ENCODE data around the gene SLC24A4. TPM values are rescaled to one million over a fixed set of nuclear protein-coding genes. Genes with fewer than 3 reads are reported as not detected.

SLC24A4 gene
- polyA plus RNA-seq, 1 donor (not counting 4 experiments of a cell fraction or from before 2014, with no cell fraction given), result 0.10 TPM

DNA sequence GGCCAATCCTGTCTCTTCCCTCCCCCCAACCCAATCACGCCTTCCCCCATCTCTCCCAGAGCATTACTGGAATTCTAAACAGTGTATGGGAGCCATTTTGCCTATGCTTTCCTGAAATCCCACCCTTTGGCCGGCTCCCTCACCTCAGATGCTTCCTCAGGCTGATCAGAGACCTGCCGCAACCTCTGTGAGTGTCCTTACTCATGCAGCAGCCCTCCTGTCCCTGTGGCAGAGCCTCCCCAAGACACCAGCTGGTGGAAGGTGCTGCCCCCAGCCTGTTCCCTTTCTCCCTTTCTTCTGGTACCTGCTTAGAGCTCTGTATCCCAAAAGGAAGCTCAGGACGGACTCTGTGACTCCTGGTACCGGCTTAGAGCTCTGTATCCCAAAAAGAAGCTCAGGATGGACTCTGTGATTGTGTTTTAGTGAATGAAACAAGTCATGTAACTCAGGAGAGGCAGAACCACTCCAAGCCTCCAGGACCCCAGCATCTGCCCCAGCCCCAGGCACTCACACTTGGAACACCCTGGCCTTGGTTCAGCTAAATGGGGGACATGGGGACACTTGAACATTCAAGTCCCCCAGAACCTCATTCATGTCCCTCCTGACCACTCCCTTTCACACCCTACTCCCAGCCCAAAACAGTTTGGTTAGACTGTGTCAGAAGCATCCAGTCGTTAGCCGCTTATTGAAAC is 161.3 kb downstream of the SLC24A4 start:
- no peaks in the 10 kb centered on the region for H4K20me1 ChIP-seq (ENCODE audit: control insufficient read depth, extremely low read depth, insufficient read depth, low read length)
- H3K9ac ChIP-seq (ENCODE audit: control insufficient read depth, extremely low read depth, insufficient read depth, low read length), result no peak overlapping the region
- no peak for DNase-seq (ENCODE audit: low read depth, low spot score)
- no peak overlapping the region for H3K4me3 ChIP-seq (ENCODE audit: control insufficient read depth in 2 of 3, extremely low read depth in 1 of 3, insufficient read depth in 2 of 3, low read depth in 1 of 3, low read length in 3 of 3)
- no peaks in the 10 kb centered on the region for H3K9me3 ChIP-seq (ENCODE audit: control insufficient read depth, low read depth, low read length)
- H3K27me3 ChIP-seq (ENCODE audit: control insufficient read depth, extremely low read depth, insufficient read depth, low read length), result peaks cover 7% of the 10 kb centered on the region
- no peaks in the 10 kb centered on the region for H3K79me2 ChIP-seq (ENCODE audit: control insufficient read depth, insufficient read depth, low read length)
- TF ChIP-seq, protein P1, sequence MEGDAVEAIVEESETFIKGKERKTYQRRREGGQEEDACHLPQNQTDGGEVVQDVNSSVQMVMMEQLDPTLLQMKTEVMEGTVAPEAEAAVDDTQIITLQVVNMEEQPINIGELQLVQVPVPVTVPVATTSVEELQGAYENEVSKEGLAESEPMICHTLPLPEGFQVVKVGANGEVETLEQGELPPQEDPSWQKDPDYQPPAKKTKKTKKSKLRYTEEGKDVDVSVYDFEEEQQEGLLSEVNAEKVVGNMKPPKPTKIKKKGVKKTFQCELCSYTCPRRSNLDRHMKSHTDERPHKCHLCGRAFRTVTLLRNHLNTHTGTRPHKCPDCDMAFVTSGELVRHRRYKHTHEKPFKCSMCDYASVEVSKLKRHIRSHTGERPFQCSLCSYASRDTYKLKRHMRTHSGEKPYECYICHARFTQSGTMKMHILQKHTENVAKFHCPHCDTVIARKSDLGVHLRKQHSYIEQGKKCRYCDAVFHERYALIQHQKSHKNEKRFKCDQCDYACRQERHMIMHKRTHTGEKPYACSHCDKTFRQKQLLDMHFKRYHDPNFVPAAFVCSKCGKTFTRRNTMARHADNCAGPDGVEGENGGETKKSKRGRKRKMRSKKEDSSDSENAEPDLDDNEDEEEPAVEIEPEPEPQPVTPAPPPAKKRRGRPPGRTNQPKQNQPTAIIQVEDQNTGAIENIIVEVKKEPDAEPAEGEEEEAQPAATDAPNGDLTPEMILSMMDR (optimal IDR thresholded peaks at IDR 0.05 in 1 of 3, IDR thresholded peaks at IDR 0.05 in 1 of 3, conservative IDR thresholded peaks at IDR 0.05 in 1 of 3; ENCODE audit: extremely low read depth in 1 of 3, insufficient read depth in 2 of 3, low read length in 3 of 3), result no peak
- no peak for TF ChIP-seq EZH2 (IDR thresholded peaks at IDR 0.05; ENCODE audit: low read length)
- H3K27ac ChIP-seq (ENCODE audit: control insufficient read depth, insufficient read depth, low read length), result no peak overlapping the region
- no peaks in the 10 kb centered on the region for H3K9me1 ChIP-seq (ENCODE audit: control insufficient read depth, extremely low read depth, insufficient read depth, low read length)
- FAIRE-seq, result no peak
- no peak overlapping the region for H3K4me2 ChIP-seq (ENCODE audit: control insufficient read depth, extremely low read depth, insufficient read depth, low read depth, low read length)
- dilution Hi-C loops (cut with MboI; ENCODE audit: extremely low pct_ligation_motif_present, low sequenced_read_pairs), result no loop called here
- no peaks in the 10 kb centered on the region for H3K36me3 ChIP-seq (ENCODE audit: control insufficient read depth in 2 of 2, extremely low read depth in 1 of 2, insufficient read depth in 2 of 2, low read length in 2 of 2)
- no peak overlapping the region for H2AFZ ChIP-seq (ENCODE audit: control insufficient read depth, low read length)
- H3K4me1 ChIP-seq (ENCODE audit: control insufficient read depth, extremely low read depth, insufficient read depth, low read length), result no peaks in the 10 kb centered on the region

DNA sequence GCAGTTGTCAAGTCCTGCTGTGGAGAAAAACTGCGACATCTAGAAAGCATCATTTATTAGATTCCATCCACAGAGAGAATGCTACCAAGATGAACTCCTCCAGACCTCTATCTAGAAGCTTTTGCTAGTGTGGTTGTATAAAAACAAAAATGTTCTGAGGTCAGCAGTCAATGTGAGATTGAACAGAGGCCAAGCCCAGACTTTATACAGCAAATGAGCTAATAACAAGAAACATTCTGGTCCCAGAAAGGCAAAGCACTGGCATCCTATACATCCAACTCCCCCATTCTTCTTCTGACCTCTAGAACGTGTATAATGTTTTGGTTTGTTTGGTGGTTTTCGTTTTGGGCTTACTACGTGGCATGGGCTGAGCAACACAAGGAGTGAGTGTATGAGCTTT is 163.9 kb downstream of the SLC24A4 start:
- Histone ChIP-seq H3K9me3 (ENCODE audit: control insufficient read depth, low read depth, low read length) (no peaks in the 10 kb centered on the region), H3K27ac (ENCODE audit: control insufficient read depth, insufficient read depth, low read length) (no peak overlapping the region), H3K4me1 (ENCODE audit: control insufficient read depth, extremely low read depth, insufficient read depth, low read length) (no peaks in the 10 kb centered on the region), H3K9ac (ENCODE audit: control insufficient read depth, extremely low read depth, insufficient read depth, low read length) (no peak overlapping the region), H3K27me3 (ENCODE audit: control insufficient read depth, extremely low read depth, insufficient read depth, low read length) (peaks cover 7% of the 10 kb centered on the region), H2AFZ (ENCODE audit: control insufficient read depth, low read length) (no peak overlapping the region), H3K36me3 (ENCODE audit: control insufficient read depth in 2 of 2, extremely low read depth in 1 of 2, insufficient read depth in 2 of 2, low read length in 2 of 2) (no peaks in the 10 kb centered on the region), H3K9me1 (ENCODE audit: control insufficient read depth, extremely low read depth, insufficient read depth, low read length) (no peaks in the 10 kb centered on the region), H3K4me3 (ENCODE audit: control insufficient read depth in 2 of 3, extremely low read depth in 1 of 3, insufficient read depth in 2 of 3, low read depth in 1 of 3, low read length in 3 of 3) (no peak overlapping the region), H4K20me1 (ENCODE audit: control insufficient read depth, extremely low read depth, insufficient read depth, low read length) (no peaks in the 10 kb centered on the region), H3K79me2 (ENCODE audit: control insufficient read depth, insufficient read depth, low read length) (no peaks in the 10 kb centered on the region), H3K4me2 (ENCODE audit: control insufficient read depth, extremely low read depth, insufficient read depth, low read depth, low read length) (no peak overlapping the region)
- TF ChIP-seq, protein P1 (optimal IDR thresholded peaks at IDR 0.05 in 1 of 3, IDR thresholded peaks at IDR 0.05 in 1 of 3, conservative IDR thresholded peaks at IDR 0.05 in 1 of 3; ENCODE audit: extremely low read depth in 1 of 3, insufficient read depth in 2 of 3, low read length in 3 of 3), result no peak
- no peak for TF ChIP-seq EZH2 (IDR thresholded peaks at IDR 0.05; ENCODE audit: low read length)
- dilution Hi-C loops (cut with MboI; ENCODE audit: extremely low pct_ligation_motif_present, low sequenced_read_pairs), result no loop called here
- no peak for DNase-seq (ENCODE audit: low read depth, low spot score)
- FAIRE-seq, result no peak
